ENCODE data around the gene HSF5. TPM values are rescaled to one million over a fixed set of nuclear protein-coding genes. Genes with fewer than 3 reads are reported as not detected.

HSF5 gene
- total and polyA plus RNA-seq, 2 of the 13 experiments (the other 11 are each of a cell fraction or from before 2014, with no cell fraction given), result not detected

DNA sequence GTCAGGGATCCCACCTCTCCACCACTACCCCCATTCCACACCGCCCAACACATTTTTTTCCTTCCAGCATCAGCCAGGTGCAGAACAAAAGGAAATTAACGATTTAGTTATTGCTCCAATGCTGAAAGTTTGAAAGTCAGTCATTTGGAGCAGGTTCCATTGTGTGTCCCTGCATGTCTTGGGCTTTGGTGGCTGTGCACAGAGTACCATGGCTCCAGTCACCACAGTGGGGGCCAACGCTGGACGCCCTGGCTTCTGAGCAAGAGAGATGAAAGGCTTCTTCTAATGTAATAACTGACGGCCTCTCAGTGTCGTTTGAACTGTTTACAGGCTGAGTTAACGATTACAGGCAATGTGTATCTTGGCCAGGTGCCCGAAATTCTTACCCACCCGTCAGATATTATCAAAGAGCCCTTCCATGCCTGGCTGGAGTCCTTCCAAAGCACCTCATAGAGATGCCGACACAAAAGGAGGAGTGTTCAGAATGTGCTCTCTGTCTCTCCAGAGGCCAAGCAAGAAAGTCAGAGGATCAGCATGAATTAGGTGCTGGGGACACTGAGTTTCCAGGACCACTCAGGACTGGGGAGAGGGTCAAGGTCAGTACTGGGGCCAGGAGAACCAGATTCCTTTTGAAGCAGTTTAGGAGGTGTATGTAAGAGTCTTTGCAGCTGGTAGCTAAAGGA, 96.8 kb downstream of the HSF5 start (continued):
- no peak for TF ChIP-seq ZNF577 (CRISPR knock-in tag; IDR thresholded peaks at IDR 0.05; ENCODE audit: borderline replicate concordance, low read depth)
- TF ChIP-seq KDM5A (IDR thresholded peaks at IDR 0.05; ENCODE audit: borderline replicate concordance, low read length), result no peak; the same call in 1 of the 2 replicates
- peak in 1 of 2 experiments; percentile 89; a peak in 2 of 4 replicates for TF ChIP-seq ATF4 (CRISPR knock-in tag; IDR thresholded peaks at IDR 0.05)
- TF ChIP-seq CEBPG (CRISPR knock-in tag; IDR thresholded peaks at IDR 0.05), result peak; percentile 89
- TF ChIP-seq PAF1 (CRISPR knock-in tag; IDR thresholded peaks at IDR 0.05), result 0 out of 2 replicates have a peak, but pooled peaks have one; percentile 72
- no peak for TF ChIP-seq SMAD9 (CRISPR knock-in tag; IDR thresholded peaks at IDR 0.05)
- peak; percentile 90 for TF ChIP-seq CBX1 (IDR thresholded peaks at IDR 0.05; ENCODE audit: low read depth)
- peak; percentile 90 for TF ChIP-seq MIER2 (CRISPR knock-in tag; IDR thresholded peaks at IDR 0.05)
- peak; percentile 94 for TF ChIP-seq ZNF792 (CRISPR knock-in tag; IDR thresholded peaks at IDR 0.05)
- peak; percentile 79; the same call in 1 of the 2 replicates for TF ChIP-seq ZSCAN30 (CRISPR knock-in tag; IDR thresholded peaks at IDR 0.05)
- TF ChIP-seq KMT2B (CRISPR knock-in tag; IDR thresholded peaks at IDR 0.05), result peak; percentile 82
- peak; percentile 70 for TF ChIP-seq ELF1 (CRISPR knock-in tag; IDR thresholded peaks at IDR 0.05)
- TF ChIP-seq MEIS1 (CRISPR knock-in tag; IDR thresholded peaks at IDR 0.05; ENCODE audit: borderline replicate concordance), result peak; percentile 100
- TF ChIP-seq ZNF275 (CRISPR knock-in tag; IDR thresholded peaks at IDR 0.05; ENCODE audit: borderline replicate concordance), result peak; percentile 98; the same call in 1 of the 2 replicates
- TF ChIP-seq ZFY (CRISPR knock-in tag; IDR thresholded peaks at IDR 0.05), result peak; percentile 44; the same call in 1 of the 2 replicates
- peak; percentile 98 for TF ChIP-seq KDM6A (CRISPR knock-in tag; IDR thresholded peaks at IDR 0.05; ENCODE audit: low read depth)
- TF ChIP-seq MIXL1 (CRISPR knock-in tag; IDR thresholded peaks at IDR 0.05), result peak; percentile 96
- no peak for TF ChIP-seq NRL (CRISPR knock-in tag; IDR thresholded peaks at IDR 0.05; ENCODE audit: borderline replicate concordance)
- TF ChIP-seq, protein P1, sequence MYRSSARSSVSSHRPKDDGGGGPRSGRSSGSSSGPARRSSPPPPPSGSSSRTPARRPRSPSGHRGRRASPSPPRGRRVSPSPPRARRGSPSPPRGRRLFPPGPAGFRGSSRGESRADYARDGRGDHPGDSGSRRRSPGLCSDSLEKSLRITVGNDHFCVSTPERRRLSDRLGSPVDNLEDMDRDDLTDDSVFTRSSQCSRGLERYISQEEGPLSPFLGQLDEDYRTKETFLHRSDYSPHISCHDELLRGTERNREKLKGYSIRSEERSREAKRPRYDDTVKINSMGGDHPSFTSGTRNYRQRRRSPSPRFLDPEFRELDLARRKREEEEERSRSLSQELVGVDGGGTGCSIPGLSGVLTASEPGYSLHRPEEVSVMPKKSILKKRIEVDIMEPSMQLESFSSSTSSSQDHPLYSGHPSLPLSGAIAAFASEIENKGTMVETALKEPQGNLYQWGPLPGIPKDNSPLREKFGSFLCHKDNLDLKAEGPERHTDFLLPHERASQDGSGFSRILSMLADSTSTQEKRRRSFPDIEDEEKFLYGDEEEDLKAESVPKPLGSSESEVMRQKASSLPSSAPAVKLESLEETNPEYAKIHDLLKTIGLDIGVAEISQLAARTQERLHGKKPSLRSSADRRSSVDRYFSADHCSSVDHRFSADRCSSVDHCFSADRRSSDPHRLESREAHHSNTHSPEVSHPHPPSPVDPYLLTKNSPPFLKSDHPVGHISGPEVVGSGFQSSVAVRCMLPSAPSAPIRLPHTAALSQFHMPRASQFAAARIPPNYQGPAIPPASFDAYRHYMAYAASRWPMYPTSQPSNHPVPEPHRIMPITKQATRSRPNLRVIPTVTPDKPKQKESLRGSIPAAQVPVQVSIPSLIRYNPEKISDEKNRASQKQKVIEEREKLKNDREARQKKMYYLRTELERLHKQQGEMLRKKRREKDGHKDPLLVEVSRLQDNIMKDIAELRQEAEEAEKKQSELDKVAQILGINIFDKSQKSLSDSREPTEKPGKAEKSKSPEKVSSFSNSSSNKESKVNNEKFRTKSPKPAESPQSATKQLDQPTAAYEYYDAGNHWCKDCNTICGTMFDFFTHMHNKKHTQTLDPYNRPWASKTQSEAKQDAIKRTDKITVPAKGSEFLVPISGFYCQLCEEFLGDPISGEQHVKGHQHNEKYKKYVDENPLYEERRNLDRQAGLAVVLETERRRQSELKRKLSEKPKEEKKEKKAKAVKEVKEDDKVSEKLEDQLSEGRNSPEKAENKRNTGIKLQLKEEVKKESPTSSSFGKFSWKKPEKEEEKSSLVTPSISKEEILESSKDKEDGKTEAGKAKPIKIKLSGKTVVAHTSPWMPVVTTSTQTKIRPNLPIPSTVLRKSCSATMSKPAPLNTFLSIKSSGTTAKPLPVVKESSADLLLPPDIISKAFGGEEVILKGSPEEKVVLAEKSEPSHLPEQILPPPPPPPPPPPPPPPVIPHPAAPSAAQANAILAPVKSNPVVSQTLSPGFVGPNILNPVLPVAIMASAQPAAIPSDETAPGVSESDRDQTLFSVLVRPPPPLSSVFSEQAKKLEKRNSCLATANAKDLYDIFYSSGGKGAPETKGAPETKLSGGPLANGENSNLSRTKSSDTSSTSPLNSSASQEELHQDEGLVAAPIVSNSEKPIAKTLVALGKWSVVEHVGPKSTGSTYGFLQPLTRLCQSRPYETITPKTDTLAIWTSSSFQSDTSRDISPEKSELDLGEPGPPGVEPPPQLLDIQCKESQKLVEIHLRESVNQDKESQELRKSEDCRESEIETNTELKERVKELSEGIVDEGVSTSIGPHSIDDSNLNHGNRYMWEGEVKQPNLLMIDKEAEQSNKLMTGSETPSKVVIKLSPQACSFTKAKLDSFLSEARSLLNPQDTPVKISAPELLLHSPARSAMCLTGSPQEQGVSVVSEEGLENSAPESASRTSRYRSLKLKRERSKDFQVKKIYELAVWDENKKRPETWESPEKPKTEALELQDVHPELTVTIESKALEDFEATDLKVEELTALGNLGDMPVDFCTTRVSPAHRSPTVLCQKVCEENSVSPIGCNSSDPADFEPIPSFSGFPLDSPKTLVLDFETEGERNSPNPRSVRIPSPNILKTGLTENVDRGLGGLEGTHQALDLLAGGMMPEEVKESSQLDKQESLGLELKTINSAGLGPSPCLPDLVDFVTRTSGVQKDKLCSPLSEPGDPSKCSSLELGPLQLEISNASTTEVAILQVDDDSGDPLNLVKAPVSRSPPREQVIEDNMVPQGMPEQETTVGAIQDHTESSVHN (CRISPR knock-in tag; IDR thresholded peaks at IDR 0.05), result peak; percentile 96; the same call in 1 of the 2 replicates
- TF ChIP-seq ZBTB21 (CRISPR knock-in tag; IDR thresholded peaks at IDR 0.05), result peak; percentile 55; the same call in 1 of the 2 replicates

Data from HepG2 (cell line).